Liver (tissue), 9 donors: ENCODE data around the gene CDK17. TPM values are rescaled to one million over a fixed set of nuclear protein-coding genes. Genes with fewer than 3 reads are reported as not detected.
"Not testable (repeated sequence)": the region's sequence is repeated elsewhere in the genome, so short reads cannot be mapped to it uniquely, and the experiment has no call there.

ENCODE experiments used
- DNase-seq: peaks from one replicate; pipeline ENCODE4 v3.0.0-alpha.2; 2017; ENCODE audit warnings: low spot score
- H3K27ac ChIP-seq, 2 donors: one replicate each; pipeline ENCODE4 v1.7.0; 2013; ENCODE audit warnings: inconsistent platforms in 2 of 2, low read length in 2 of 2, control low read depth in 1 of 2, low read depth in 1 of 2, mild to moderate bottlenecking in 1 of 2
- H3K27me3 ChIP-seq, 4 donors: one replicate each; pipeline versions ENCODE4 v1.6.1 to v1.7.0; 2013; ENCODE audit warnings: low read length in 3 of 4, inconsistent platforms in 1 of 4, mild to moderate bottlenecking in 1 of 4, moderate library complexity in 1 of 4; ENCODE audit not compliant: control insufficient read depth in 4 of 4, insufficient read depth in 4 of 4
- H3K36me3 ChIP-seq, 4 donors: one replicate each; pipeline versions ENCODE4 v1.6.1 to v1.7.0; 2013; ENCODE audit warnings: low read length in 3 of 4, mild to moderate bottlenecking in 3 of 4, low read depth in 1 of 4, moderate library complexity in 1 of 4; ENCODE audit not compliant: control insufficient read depth in 4 of 4, insufficient read depth in 3 of 4
- H3K4me1 ChIP-seq, 4 donors: one replicate each; pipeline versions ENCODE4 v1.6.1 to v1.7.0; 2013; ENCODE audit warnings: low read length in 3 of 4, mild to moderate bottlenecking in 3 of 4, moderate library complexity in 1 of 4; ENCODE audit not compliant: control insufficient read depth in 4 of 4, insufficient read depth in 4 of 4
- H3K4me3 ChIP-seq, 3 donors: one replicate each; pipeline versions ENCODE4 v1.6.1 to v1.7.0; 2013; ENCODE audit warnings: low read length in 3 of 3, control low read depth in 1 of 3, low read depth in 1 of 3, mild to moderate bottlenecking in 1 of 3
- H3K9ac ChIP-seq, 2 donors: one replicate each; pipeline ENCODE4 v1.7.0; 2013; ENCODE audit warnings: low read length in 2 of 2, mild to moderate bottlenecking in 2 of 2, moderate library complexity in 2 of 2, control low read depth in 1 of 2, low read depth in 1 of 2
- H3K9me3 ChIP-seq, 4 donors: one replicate each; pipeline versions ENCODE4 v1.6.1 to v1.7.0; 2013; ENCODE audit warnings: low read length in 3 of 4; ENCODE audit not compliant: control insufficient read depth in 4 of 4
- EGR1 ChIP-seq, 2 donors: IDR thresholded peaks; 2 replicates each; pipeline ENCODE4 v1.6.1; 2016 to 2018; ENCODE audit warnings: antibody characterized with exemption in 2 of 2, low read depth in 2 of 2
- FOXA1 ChIP-seq: IDR thresholded peaks from 2 replicates; pipeline ENCODE4 v1.6.1; 2016; ENCODE audit warnings: antibody characterized with exemption
- FOXA2 ChIP-seq: IDR thresholded peaks from 2 replicates; pipeline ENCODE4 v1.6.1; 2016; ENCODE audit warnings: antibody characterized with exemption
- HNF4A ChIP-seq, 2 donors: conservative IDR thresholded peaks; 2 replicates each; pipeline ENCODE4 v1.6.1; 2016; ENCODE audit warnings: antibody characterized with exemption in 2 of 2, mild to moderate bottlenecking in 2 of 2
- HNF4G ChIP-seq: IDR thresholded peaks from 2 replicates; pipeline ENCODE4 v1.6.1; 2016; ENCODE audit warnings: antibody characterized with exemption
- JUND ChIP-seq, 2 donors: IDR thresholded peaks; 2 replicates each; pipeline ENCODE4 v1.6.1; 2016; ENCODE audit warnings: antibody characterized with exemption in 2 of 2
- MAX ChIP-seq: IDR thresholded peaks from 2 replicates; pipeline ENCODE4 v1.6.1; 2016; ENCODE audit warnings: antibody characterized with exemption
- RAD21 ChIP-seq, 2 donors: IDR thresholded peaks; 2 replicates each; pipeline ENCODE4 v1.6.1; 2016; ENCODE audit warnings: antibody characterized with exemption in 2 of 2, mild to moderate bottlenecking in 2 of 2
- REST ChIP-seq: IDR thresholded peaks from 2 replicates; pipeline ENCODE4 v1.6.1; 2016; ENCODE audit warnings: antibody characterized with exemption, mild to moderate bottlenecking
- RXRA ChIP-seq, 2 donors: IDR thresholded peaks; 2 replicates each; pipeline ENCODE4 v1.6.1; 2017 to 2018; ENCODE audit warnings: antibody characterized with exemption in 2 of 2, mild to moderate bottlenecking in 1 of 2
- YY1 ChIP-seq: IDR thresholded peaks from 2 replicates; pipeline ENCODE4 v1.6.1; 2016; ENCODE audit warnings: antibody characterized with exemption, mild to moderate bottlenecking
- WGBS: extraction: QIAGEN DNeasy Blood & Tissue Kit; methylation state at CpG from one replicate; pipeline ENCODE4 v1.1.7; 2013; 5-methylcytosine and 5-hydroxymethylcytosine counted together
- polyA plus RNA-seq, 2 donors: library from polyadenylated mRNA; stranded (reverse) in 1 of 2; unstranded in 1 of 2; fragments of 200-250 nt in 1 of 2; fragments of >200 nt in 1 of 2; fragmentation: Nextera tagmentation in 1 of 2; extraction: Ambion mirVana in 1 of 2; gene quantifications; one replicate each; pipeline versions ENCODE4 v1.2.1 to v1.2.3, GENCODE V29; 2013 to 2015
- total RNA-seq, 2 donors: library from RNA; depleted of rRNA; stranded (reverse); fragments of >200 nt; gene quantifications; one replicate each; pipeline ENCODE4 v1.2.3, GENCODE V29; 2014
- TF ChIP-seq, protein P1 (sequence below): IDR thresholded peaks from 2 replicates; pipeline ENCODE4 v1.6.1; 2016; ENCODE audit warnings: antibody characterized with exemption
- TF ChIP-seq, protein P2 (sequence below): fragments of 150-350 bp; IDR thresholded peaks from 2 replicates; pipeline ENCODE4 v1.5.1; 2017; ENCODE audit warnings: improper control_type of control experiment, low read depth, low read length; ENCODE audit not compliant: missing input control
- donor health status: healthy.
- donor health status: healthy.
- donor health status: healthy.
- donor health status: healthy.
- donor health status: healthy.

CDK17 gene
- total and polyA plus RNA-seq, 4 donors: 4.8 to 25.2 (median 14.9) TPM

- peak overlapping the region in 2 of 3 donors; percentile 33 to 62 for H3K4me3 ChIP-seq
- peaks cover 0 to 6% (median 0%) of the 10 kb centered on the region in 4 donors for H3K36me3 ChIP-seq
- H3K9ac ChIP-seq: peak overlapping the region; percentile 3 to 77
- no peak for DNase-seq
- H3K27ac ChIP-seq: peak overlapping the region; percentile 48 to 68
- peak in 1 of 2 donors; percentile 19 for TF ChIP-seq RXRA (IDR thresholded peaks at IDR 0.05)
- TF ChIP-seq JUND (IDR thresholded peaks at IDR 0.05): no peak
- peaks cover 0 to 4% (median 2%) of the 10 kb centered on the region in 4 donors for H3K9me3 ChIP-seq
- 7% methylated on average over 5 of the region's 5 CpGs for WGBS
- peaks cover 0 to 7% (median 2%) of the 10 kb centered on the region in 4 donors for H3K4me1 ChIP-seq
- H3K27me3 ChIP-seq: no peaks in the 10 kb centered on the region
Measured at GRCh38 chr12:96347130-96347699, 53.0 kb downstream of the CDK17 start.

DNA sequence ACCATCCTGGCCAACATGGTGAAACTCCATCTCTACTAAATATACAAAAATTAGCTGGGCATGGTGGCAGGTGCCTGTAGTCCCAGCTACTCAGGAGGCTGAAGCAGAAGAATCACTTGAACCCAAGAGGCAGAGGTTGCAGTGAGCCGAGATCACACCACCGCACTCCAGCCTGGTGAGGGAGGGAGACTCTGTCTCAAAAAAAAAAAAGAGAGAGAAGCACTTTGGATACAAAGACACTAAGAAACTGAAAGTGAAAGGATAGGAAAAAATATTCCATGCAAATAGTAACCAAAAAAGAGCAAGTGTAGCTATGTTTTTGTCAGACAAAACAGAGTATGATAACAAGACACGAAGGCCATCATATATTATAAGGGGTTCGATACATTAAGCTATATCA is 53.5 kb downstream of the CDK17 start:
- not testable (repeated sequence) for H3K27me3 ChIP-seq, H3K9me3 ChIP-seq, H3K36me3 ChIP-seq, H3K4me1 ChIP-seq, DNase-seq
- Histone ChIP-seq H3K4me3 (peak overlapping the region in 2 of 3 donors; percentile 33 to 62), H3K27ac (peak overlapping the region; percentile 48 to 68), H3K9ac (peak overlapping the region; percentile 3 to 77)
- 10% methylated on average over 4 of the region's 4 CpGs for WGBS

DNA sequence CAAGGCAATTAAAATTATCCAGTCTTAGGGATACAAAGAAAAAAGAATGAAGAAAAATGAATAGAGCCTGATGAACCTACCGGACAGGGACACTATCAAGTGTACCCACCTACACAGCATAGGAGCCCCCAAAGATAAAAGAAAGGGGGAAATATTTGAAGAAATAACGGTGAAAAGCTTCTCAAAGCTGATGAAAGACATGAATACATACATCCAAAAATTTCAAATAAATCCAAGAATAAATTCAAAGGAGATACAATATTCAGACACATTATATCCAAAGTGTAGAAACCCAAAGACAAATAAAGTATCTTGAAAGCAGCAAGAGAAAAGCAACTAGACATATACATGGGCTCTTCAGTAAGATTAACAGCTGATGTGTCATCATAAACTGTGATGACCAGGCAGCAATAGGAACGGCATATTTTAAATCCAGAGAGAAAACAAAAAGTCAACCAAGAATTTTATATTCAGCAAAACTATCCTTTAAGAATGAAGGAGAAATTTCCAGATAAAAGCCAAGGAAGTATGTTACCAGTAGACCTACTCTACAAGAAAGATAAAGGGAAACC is 56.0 kb downstream of the CDK17 start:
- WGBS: 81% methylated on average over 3 of the region's 3 CpGs
- TF ChIP-seq EGR1 (IDR thresholded peaks at IDR 0.05; ENCODE audit: low read depth in 2 of 2) (no peak), FOXA1 (no peak), FOXA2 (no peak), HNF4A (conservative IDR thresholded peaks at IDR 0.05) (no peak), REST (no peak), RXRA (IDR thresholded peaks at IDR 0.05) (no peak), YY1 (no peak), HNF4G (no peak), JUND (IDR thresholded peaks at IDR 0.05) (no peak), RAD21 (IDR thresholded peaks at IDR 0.05) (no peak), MAX (no peak)
- TF ChIP-seq, protein P1, sequence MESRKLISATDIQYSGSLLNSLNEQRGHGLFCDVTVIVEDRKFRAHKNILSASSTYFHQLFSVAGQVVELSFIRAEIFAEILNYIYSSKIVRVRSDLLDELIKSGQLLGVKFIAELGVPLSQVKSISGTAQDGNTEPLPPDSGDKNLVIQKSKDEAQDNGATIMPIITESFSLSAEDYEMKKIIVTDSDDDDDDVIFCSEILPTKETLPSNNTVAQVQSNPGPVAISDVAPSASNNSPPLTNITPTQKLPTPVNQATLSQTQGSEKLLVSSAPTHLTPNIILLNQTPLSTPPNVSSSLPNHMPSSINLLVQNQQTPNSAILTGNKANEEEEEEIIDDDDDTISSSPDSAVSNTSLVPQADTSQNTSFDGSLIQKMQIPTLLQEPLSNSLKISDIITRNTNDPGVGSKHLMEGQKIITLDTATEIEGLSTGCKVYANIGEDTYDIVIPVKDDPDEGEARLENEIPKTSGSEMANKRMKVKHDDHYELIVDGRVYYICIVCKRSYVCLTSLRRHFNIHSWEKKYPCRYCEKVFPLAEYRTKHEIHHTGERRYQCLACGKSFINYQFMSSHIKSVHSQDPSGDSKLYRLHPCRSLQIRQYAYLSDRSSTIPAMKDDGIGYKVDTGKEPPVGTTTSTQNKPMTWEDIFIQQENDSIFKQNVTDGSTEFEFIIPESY: no peak
- TF ChIP-seq, protein P2, sequence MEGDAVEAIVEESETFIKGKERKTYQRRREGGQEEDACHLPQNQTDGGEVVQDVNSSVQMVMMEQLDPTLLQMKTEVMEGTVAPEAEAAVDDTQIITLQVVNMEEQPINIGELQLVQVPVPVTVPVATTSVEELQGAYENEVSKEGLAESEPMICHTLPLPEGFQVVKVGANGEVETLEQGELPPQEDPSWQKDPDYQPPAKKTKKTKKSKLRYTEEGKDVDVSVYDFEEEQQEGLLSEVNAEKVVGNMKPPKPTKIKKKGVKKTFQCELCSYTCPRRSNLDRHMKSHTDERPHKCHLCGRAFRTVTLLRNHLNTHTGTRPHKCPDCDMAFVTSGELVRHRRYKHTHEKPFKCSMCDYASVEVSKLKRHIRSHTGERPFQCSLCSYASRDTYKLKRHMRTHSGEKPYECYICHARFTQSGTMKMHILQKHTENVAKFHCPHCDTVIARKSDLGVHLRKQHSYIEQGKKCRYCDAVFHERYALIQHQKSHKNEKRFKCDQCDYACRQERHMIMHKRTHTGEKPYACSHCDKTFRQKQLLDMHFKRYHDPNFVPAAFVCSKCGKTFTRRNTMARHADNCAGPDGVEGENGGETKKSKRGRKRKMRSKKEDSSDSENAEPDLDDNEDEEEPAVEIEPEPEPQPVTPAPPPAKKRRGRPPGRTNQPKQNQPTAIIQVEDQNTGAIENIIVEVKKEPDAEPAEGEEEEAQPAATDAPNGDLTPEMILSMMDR: no peak
- Histone ChIP-seq H3K27me3 (no peaks in the 10 kb centered on the region), H3K4me3 (no peak overlapping the region), H3K4me1 (peaks cover 0 to 7% (median 2%) of the 10 kb centered on the region in 4 donors), H3K9me3 (peaks cover 0 to 4% (median 2%) of the 10 kb centered on the region in 4 donors), H3K36me3 (peaks cover 0 to 6% (median 0%) of the 10 kb centered on the region in 4 donors), H3K27ac (no peak overlapping the region), H3K9ac (no peak overlapping the region)
- no peak for DNase-seq
